NCI-H1417 (cell line): ENCODE measurements around the gene ATG13.
"Not testable (repeated sequence)": the region's sequence is repeated elsewhere in the genome, so short reads cannot be mapped to it uniquely, and the experiment has no call there.

ENCODE experiments used
- DNase-seq, 3 experiments: peaks; one replicate each; lab custom pipeline; 2025; lab: John Stamatoyannopoulos, UW

The ATG13 gene

DNA sequence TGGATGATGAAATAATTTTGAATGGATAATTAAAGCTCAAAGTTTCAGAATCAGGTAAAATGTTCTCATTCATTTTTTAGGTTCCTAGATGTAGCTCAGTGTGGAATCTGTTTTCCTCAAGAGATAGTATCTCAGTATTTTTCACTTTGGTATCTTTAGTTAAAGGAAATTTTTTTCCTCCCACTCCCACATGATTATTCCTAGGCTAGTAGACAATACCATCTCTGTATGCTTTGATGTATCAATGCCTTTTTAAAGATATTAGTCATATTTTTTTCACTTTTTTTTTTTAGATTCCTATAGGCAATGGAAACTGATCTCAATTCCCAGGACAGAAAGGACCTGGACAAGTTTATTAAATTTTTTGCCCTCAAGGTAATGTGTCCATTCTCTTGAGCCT, 26.6 kb downstream of the ATG13 start:
- DNase-seq = no peak

DNA sequence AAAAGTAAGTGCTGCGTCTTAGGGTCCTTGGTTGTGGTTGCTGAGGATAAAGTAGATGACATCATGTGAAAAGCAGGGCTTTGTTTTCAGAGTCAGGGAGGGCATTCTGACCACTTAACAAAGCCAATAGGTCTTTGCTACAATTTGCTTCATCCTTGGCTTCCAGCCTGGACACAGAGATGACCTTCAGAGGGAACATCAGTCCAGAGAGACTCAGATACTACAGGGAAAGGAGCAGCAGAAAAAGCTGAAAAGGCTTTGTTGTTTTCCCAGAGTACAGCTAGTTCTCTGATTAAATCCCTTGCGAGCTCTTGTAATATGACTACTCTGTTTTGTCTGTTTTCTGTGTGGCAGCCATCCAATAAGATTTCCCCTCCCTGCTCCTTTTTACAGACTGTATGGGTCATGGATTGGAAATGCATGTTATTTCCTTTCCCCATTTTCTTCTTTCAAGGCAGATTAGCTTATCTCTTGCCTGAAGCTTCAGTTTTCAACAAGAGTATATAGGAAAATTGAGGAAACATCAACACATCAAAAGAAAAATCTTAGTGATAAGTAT, 31.9 kb downstream of the ATG13 start:
- DNase-seq = no peak

DNA sequence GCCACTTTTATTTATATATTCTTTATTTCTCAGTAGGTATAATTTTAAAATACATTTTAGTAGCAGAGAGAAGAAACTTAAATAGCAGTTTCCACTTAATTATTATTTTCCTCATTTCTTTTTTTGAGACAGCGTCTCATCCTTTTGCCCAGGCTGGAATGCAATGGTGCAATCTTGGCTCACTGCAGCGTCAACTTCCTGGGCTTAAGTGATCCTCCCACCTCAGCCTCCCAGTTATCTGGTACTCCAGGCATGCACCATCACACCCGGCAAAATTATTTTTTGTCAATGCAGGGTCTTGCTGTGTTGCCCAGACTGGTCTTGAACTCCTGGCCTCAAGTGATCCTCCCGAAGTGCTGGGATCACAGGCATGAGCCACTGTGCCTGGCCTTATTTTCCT, 38.3 kb downstream of the ATG13 start:
- DNase-seq = no peak

DNA sequence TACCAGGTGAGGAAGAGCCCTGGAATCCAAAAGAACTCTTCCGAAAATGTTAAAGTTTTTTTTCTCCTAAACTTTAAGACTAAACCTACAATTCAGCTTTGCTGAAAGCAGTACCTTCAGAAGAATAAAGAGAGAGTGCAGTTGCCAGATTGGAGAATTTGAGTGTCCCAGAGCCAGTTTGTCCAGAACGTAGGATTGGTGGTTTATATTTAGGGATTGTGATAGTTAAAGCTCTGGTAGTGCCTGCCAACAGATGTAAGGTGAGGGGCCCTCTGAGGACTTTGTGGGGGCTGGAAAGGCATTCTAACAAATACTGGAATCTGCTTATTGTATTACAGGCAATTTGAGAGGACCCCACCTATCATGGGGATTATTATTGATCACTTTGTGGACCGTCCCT, 39.8 kb downstream of the ATG13 start:
- no peak for DNase-seq

DNA sequence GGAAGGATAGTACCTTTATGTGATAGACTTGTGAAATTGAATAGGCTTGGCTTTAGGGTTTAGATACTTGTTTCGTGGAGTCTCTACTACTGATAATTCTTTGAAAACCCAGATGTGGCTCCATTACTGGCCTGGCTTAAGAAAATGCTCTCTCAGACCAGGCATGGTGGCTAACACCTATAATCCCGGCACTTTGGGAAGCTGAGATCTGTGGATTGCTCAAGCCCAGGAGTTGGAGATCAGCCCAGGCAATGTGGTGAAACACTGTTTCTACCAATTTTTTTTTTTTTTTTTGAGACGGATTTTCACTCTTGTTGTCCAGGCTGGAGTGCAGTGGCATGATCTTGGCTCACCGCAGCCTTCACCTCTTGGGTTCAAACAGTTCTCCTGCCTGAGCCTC, 40.9 kb downstream of the ATG13 start:
- DNase-seq = no peak

DNA sequence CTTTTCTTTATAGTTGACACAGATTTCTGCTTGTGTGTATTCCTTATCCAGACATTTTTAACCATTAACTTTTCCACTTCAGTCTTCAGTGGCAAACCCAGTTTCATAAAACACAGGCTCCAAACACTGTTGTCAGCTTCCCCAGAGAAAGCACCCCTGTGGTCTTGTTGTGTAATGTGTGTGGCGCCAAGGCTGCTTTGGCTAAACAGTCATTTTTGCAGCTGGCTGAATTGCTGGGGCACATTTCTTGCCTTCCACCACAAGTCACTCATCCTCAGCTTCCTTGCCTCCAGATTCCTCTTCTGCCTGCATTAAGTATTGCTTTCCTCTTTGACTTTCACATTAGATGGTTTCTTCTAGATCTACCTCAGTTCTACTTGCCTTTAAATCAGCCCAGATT, 42.6 kb downstream of the ATG13 start:
- DNase-seq = no peak

DNA sequence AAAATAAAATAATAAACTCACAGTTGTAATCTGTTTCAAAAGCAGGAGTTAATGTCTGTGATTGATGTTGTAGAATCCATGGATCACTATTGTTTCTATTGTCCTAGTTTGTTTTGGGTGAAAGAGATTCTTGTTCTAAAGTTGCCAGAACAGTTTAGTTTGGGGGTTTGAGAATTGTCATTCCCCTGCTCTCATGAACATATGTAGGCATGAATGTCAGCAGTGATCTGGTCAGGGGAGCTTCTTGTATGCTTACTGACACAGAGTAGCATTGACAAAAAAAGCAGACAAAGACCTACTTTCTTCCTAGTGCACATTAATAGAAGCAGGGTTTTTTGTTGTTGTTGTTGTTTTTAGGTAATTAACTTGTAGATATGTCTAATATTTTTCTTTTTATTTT, 44.5 kb downstream of the ATG13 start:
- no peak for DNase-seq

DNA sequence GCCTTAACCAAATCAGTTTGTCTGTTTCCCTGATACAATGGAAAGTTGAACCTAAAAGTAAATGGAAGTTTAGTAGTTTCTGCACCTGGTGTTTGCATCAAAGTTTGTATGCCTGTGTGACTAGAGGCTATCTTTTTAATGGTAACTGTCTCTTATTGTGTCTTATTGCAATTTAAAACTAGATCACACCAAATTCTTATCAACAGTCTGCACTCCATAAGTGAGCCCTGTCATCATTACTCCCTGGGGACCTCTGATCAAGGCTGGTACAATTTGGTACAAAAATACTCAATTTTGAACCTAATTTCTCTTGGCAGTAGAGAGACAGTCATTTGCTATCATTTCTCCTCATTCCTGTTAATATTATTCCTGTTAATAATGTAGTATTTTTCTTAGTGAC, 45.0 kb downstream of the ATG13 start:
- DNase-seq = no peak

DNA sequence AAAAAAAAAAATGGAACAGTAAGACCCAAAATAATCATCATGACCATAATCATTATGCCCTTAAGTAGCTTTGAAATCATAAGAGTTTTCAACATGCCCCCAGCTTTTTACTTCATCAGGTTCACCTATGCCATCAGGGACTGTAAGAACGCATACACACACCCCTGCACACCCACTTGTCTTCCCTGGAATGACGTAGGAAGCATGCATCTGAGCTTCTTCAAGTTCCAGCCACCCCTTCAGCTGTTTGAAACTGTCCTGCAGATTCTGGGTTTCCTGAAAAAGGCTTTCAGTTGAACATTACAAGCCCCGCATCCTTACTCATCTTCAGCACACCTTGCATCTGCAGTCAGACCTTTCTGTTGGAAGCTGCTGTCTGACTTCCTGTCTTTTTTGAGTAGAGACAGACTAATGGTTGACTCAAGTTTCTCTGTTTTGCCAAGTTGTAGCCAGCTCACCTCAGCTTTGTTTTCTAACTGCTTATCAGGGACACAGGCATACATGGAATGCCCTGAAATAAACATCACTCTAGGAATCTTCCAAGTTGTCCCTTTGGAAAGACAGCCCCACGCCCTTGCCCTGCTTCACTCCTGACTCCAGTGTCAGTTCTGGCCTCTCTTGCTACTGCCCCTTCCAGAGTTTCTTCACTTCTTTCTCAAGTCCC, 46.1 kb downstream of the ATG13 start:
- no peak for DNase-seq

DNA sequence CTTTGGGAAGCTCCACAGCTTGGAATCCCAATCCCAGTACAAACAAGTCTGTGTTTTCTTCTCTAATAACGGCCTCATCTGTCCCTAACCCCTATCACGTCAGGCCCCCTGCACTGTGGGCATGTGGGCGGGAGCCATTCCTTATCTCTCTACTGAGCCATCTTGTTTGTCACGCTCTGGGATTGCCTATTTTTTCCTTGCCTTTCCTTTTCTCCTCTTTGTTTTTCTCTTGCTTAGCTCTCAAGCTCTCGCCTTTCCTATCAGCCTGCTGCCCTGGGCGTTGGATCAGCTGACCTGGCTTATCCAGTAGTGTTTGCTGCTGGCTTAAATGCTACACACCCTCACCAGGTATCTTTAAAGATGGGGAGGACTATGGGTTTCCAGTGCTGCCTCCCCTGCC, 47.3 kb downstream of the ATG13 start:
- DNase-seq = no peak

DNA sequence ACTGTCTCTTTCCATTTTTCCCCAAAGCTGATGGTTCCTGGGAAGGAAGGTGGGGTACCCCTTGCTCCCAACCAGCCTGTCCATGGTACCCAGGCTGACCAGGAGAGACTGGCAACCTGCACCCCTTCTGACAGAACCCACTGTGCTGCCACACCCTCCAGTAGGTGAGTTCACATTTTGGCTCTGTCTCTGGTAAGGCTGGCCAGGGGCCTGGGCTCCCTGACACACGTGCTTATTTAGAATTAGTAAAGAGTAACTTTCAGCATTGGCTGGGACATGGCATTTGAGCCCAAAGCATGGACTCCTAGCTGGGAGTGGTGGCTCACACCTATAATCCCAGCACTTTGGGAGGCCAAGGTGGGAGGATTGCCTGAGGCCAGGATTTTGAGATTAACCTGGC, 48.0 kb downstream of the ATG13 start:
- DNase-seq = no peak

DNA sequence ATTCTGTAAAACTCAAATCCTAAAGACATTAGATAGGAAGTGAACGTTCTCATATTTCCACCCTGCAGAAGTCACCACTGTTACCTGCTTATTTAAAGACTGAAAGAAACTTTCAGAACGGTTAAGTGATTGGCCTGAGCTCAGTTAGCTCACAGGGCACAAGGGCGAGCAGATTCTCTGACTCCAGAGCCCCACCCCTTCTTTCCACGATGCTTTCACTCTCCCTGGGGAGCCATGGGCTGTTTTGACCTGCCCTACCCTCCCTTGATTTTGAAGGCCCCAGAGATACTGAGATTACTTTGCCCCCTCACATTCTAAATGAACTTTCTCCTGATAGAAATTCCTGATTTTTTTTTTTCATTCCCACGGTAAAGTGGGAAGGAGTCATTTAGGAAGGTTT, 49.2 kb downstream of the ATG13 start:
- no peak for DNase-seq

DNA sequence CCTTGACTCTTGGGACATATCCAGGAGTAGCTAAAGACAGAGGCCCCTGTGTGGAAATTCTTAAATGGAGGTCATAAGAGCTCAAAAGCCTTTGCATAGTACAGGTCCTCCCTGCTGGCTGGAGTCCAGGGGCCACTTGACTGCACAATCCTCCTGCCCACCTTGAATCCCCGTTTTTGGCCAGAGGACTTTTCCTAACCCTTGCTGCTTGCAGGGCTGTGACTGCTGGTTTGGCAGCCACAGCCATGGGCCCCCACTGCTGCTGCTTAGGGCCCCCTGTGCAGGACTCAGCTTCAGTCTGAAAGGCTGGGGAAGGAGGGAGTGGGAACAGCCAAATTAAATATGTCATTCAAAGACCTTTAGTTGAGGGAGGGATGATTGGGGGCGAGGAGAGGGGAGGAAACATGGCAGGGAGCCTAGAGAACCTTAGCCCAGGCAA, 49.7 kb downstream of the ATG13 start:
- no peak for DNase-seq

DNA sequence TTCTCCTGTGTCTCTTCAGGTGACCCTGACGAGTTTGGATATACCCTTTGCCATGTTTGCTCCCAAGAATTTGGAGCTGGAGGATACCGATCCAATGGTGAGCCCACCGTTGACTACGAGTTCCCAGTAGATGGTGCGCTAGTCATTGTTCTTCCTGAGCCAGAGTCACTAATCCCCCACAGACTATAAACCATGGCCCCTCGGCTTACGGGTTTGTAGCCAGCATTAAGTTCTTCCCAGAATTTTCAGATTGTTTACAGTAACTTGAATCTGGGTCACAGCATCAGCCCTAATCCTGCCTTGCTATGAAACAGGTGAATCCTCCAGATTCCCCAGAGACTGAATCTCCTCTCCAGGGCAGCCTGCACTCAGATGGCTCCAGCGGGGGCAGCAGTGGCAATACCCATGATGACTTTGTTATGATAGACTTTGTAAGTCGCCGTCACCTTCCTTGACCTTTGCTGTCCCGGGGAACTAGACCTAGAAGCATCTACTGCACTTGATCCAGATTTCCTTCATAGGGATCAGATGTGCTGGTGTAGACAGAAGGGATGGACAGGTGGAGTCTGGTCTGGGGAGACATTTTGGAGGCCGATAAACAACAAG, 51.2 kb downstream of the ATG13 start:
- DNase-seq = no peak

DNA sequence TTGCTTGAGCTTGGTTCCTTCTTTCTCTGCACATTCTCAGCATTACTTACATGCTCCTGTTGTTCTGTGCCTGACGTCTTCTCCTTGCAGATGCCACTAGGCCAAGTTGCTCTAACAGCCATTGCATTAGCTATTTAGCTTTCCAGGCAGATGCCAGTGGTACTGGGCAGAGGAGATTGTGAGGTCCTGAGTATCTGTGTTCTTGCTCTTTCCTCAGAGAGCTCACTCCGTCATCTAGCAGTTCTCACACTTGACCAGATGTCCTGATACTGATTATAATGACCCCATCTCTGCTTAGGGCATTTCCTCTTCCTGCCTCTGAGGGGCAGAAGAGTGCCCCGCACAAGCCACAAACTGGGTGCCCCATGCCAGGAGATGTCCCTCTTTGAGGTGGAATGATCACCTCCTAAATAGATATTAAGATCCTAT, 52.4 kb downstream of the ATG13 start:
- no peak for DNase-seq

DNA sequence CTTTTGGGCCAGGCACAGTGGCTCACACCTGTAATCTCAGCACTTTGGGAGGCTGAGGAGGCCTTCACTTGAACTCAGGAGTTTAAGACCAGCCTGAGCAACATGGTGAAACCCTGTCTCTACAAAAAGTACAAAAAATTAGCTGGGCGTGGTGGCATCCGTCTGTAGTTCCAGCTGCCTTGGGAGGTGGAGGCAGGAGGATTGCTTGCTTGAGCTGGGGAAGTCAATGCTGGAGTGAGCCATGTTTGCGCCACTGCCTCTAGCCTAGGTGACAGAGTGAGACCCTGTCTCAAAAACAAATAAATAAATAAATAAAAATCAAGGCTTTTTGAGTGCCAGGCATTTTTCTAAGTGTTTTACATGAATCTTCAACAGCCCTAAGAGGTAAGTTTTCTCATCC, 53.2 kb downstream of the ATG13 start:
- DNase-seq = not testable (repeated sequence)

DNA sequence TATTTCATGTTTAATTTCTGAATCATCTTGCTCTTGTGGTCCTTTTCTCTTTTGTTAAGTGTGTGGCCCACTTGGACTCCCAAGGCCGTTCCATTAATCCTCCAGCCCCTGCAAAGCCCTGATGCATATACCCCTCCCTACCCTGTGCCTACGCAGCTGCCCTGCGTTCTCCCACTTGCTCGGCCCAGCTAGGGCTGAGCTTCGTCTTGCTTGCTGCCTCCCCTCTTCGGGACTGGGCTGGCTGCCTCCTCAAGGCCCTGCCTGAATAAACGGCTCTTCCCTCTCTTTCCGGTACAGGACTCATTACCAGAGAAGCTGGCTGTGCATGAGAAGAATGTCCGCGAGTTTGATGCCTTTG, 54.6 kb downstream of the ATG13 start:
- no peak for DNase-seq

DNA sequence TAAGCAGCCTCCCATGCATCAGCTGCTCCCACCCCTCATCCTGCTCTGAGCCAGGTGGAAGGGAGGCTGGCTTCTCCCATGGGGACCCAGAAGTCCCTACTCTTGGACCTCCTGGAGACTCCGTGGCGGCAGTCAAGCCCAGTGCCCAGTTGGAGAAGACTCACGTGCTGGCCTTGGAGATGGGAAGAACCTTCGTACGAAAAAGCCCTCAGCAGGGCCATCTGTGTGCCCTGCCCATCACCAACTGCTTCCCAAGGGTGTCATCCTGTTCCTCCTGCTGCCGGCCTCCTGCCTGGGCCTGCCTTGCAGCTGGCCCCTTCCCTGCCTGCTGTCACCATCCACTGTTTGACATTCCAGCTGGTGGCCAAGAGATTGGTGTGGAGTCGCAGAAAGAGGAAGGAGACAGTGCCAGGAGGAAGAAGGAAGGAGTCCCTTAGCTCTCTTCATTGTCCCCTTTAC, 55.1 kb downstream of the ATG13 start:
- DNase-seq = no peak

DNA sequence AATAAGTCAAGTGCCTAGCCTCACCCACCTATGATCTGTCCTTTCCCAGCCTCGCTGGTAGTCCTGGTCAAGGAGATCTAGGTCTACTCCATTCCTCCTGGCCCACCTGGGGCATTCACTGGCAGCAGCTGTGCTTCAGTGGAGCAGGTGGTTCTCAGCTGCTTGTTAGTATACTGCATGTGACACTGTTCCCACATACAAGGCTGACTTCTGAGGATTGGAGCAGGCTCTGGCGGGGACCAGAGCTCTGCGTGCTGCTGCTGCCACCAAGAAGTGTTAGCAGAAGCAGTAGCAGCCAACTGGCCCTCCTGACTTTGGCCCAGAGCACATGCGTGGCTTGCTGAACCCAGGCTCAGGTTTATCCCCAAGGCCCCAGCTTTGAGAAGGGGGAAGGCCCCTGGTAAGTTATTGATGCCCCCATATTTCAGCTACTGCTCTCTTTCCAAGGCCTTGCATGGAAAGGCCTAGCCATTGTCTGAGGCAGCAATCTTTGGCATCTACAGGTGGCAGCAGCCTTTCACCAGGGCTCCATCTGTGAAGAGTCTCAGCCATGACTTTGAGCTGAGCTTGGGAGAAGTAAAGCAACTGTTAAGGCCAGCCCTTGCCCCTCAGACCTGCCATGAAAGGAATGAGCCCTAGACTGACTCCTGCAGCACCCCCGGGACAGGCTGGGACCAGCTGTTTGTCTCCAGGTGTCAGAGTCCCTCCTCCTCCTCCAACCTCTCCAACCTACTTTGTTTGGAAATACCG, 56.5 kb downstream of the ATG13 start:
- no peak for DNase-seq

DNA sequence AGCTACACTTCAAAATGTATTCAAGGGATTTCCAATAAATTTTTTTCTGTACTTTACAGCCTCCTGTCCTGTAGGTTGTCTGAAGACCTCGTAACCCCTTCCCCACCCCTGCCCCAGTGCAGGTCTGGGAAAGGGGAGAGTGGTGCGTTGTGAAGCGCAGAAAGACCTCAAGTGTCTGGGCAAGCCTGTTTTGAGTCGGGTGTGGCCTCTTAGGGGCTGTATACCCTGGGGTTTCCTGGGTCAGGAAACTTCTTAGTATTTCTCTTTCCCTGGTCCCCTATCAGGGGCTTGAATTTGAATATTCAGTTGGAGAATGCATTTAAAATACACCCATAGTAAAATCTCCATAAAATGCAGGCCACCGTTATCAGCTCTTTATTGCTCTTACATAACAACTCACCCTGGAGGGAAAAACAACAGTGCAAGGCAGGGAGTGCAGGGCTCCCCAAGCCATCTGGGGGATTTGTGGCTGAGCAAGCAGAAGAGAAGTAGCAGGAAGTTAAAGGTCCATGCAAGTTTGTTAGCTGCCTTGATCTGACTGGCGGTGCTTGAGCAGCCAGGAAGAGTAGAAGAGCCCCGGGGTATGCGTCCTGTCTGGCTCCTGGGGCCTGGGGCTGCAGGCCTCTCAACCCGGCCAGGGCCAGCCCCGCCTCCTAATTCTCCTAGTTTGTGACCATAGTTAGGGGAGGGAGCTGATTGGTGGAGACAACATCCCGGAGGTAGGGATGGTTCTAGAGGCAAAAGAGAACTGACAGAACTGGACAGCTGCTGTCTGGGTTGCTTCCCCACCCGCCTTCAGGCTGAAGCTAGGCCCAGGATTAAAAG, 57.3 kb downstream of the ATG13 start:
- no peak for DNase-seq

DNA sequence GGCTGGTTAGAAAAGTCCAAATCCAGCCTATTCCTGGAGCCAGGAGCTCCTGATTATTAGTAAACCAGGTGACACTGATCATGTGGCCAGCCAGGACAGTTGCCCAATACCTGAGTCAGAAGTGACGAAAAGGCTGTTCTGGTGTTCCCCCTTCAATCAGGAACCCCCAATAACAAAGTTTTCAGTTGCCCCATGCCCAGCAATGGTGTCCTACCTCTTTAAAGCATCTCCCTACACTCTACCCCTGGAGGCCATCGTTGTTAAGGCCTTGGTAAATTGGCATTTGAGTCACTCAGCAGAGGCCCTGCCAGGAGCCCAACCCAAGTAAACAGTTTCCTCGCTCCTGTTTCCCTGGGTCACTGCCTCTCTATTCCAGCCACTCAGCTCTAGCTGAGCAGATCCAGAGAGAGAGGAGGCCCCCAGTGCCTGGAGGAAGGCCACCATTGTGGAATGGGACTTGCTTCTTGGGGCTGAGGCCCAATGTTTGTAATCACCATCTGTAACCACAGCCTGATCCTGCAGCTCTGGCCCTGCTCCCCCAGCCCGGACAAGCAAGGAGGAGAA, 58.0 kb downstream of the ATG13 start:
- DNase-seq = no peak

DNA sequence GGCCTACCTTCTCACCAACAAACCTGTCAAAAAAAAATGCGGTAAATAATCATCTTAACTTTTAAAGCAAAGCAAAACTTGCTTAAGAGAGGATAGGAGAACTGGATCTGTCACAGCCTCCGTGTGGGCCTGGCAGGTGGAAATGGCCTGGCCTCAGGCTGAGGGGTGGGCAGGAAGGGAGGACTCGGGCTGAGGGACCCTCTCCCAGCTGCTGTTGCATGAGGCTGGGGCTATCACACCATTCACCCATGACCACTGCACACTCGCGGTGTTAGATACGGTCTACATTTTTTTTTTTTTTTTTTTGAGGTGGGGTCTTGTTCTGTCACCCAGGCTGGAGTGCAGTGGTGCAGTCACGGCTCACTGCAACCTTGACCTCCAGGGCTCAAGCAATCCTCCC, 58.6 kb downstream of the ATG13 start:
- DNase-seq = no peak
